ENCODE results near the gene PIK3AP1.
"Not testable (repeated sequence)": the region's sequence is repeated elsewhere in the genome, so short reads cannot be mapped to it uniquely, and the experiment has no call there.

The PIK3AP1 gene

GRCh38 chr10:96578022-96578421 is 142.3 kb downstream of the PIK3AP1 start:
- TF ChIP-seq CTCF (IDR thresholded peaks at IDR 0.05; ENCODE audit: insufficient read depth, low read depth, low read length, missing control alignments) = no peak
- no peak for DNase-seq (ENCODE audit: low read depth)
- no peak overlapping the region for H3K4me3 ChIP-seq (ENCODE audit: low read depth, low read length)

GRCh38 chr10:96577069-96577468 is 143.2 kb downstream of the PIK3AP1 start:
- no peak overlapping the region for H3K4me3 ChIP-seq (ENCODE audit: low read depth, low read length)
- DNase-seq (ENCODE audit: low read depth) = no peak
- TF ChIP-seq CTCF (IDR thresholded peaks at IDR 0.05; ENCODE audit: insufficient read depth, low read depth, low read length, missing control alignments) = no peak

GRCh38 chr10:96576277-96576980 is 143.9 kb downstream of the PIK3AP1 start:
- no peak overlapping the region for H3K4me3 ChIP-seq (ENCODE audit: low read depth, low read length)
- DNase-seq (ENCODE audit: low read depth) = peak; percentile 11
- TF ChIP-seq CTCF (IDR thresholded peaks at IDR 0.05; ENCODE audit: insufficient read depth, low read depth, low read length, missing control alignments) = no peak

GRCh38 chr10:96574564-96574963 is 145.8 kb downstream of the PIK3AP1 start:
- not testable (repeated sequence) for H3K4me3 ChIP-seq (ENCODE audit: low read depth, low read length); DNase-seq (ENCODE audit: low read depth)

GRCh38 chr10:96573036-96573435 is 147.3 kb downstream of the PIK3AP1 start:
- no peak overlapping the region for H3K4me3 ChIP-seq (ENCODE audit: low read depth, low read length)
- no peak for TF ChIP-seq CTCF (IDR thresholded peaks at IDR 0.05; ENCODE audit: insufficient read depth, low read depth, low read length, missing control alignments)
- no peak for DNase-seq (ENCODE audit: low read depth)

GRCh38 chr10:96570983-96571964 is 149.0 kb downstream of the PIK3AP1 start:
- TF ChIP-seq CTCF (IDR thresholded peaks at IDR 0.05; ENCODE audit: insufficient read depth, low read depth, low read length, missing control alignments) = no peak
- no peak overlapping the region for H3K4me3 ChIP-seq (ENCODE audit: low read depth, low read length)
- DNase-seq (ENCODE audit: low read depth) = no peak

- no peak for TF ChIP-seq CTCF (IDR thresholded peaks at IDR 0.05; ENCODE audit: insufficient read depth, low read depth, low read length, missing control alignments)
- no peak for DNase-seq (ENCODE audit: low read depth)
- no peak overlapping the region for H3K4me3 ChIP-seq (ENCODE audit: low read depth, low read length)
These were observed 149.8 kb downstream of the PIK3AP1 start for GRCh38 chr10:96570511-96570910.
